ENCODE results near the gene SDK2.

GRCh38 chr17:73610331-73610911 lies 33.8 kb downstream of the SDK2 start:
- TF ChIP-seq TSHZ1 (tag by site-specific recombination; IDR thresholded peaks at IDR 0.05; ENCODE audit: borderline replicate concordance), result no peak
- no peak for TF ChIP-seq ZBTB44 (tag by site-specific recombination; IDR thresholded peaks at IDR 0.05)
- no peak for TF ChIP-seq ZNF555 (tag by site-specific recombination; conservative IDR thresholded peaks at IDR 0.05)
- no peak for TF ChIP-seq ZNF513 (tag by site-specific recombination; IDR thresholded peaks at IDR 0.05)
- TF ChIP-seq KLF16 (tag by site-specific recombination; IDR thresholded peaks at IDR 0.05), result no peak
- no peak for TF ChIP-seq ZNF280D (tag by site-specific recombination; IDR thresholded peaks at IDR 0.05)
- no peak for TF ChIP-seq ZNF621 (tag by site-specific recombination; IDR thresholded peaks at IDR 0.05)
- TF ChIP-seq ZNF274 (IDR thresholded peaks at IDR 0.05; ENCODE audit: low read length), result no peak
- TF ChIP-seq ZNF274 (tag by site-specific recombination; IDR thresholded peaks at IDR 0.05; ENCODE audit: borderline replicate concordance), result no peak
- no peak for TF ChIP-seq CTCF (tag by site-specific recombination; IDR thresholded peaks at IDR 0.05)
- no peak for TF ChIP-seq ZNF19 (tag by site-specific recombination; IDR thresholded peaks at IDR 0.05; ENCODE audit: low read depth)
